Uterus (tissue), 2 donors: ENCODE measurements around the gene SP5.

Experiments
- CTCF ChIP-seq, 4 experiments: fragments of 200-600 bp in 2 of 4; fragments of 450-650 bp in 2 of 4; sonication (generic) in 2 of 4; IDR thresholded peaks; one replicate each; pipeline ENCODE4 v1.5.1; 2016 to 2019; ENCODE audit warnings: antibody characterized with exemption in 4 of 4, mild to moderate bottlenecking in 2 of 4, moderate library complexity in 1 of 4
- POLR2A ChIP-seq, 2 donors: fragments of 450-650 bp; IDR thresholded peaks; one replicate each; pipeline ENCODE4 v1.6.1; 2016; ENCODE audit warnings: antibody characterized with exemption in 2 of 2, mild to moderate bottlenecking in 1 of 2, moderate library complexity in 1 of 2

- no peak for TF ChIP-seq POLR2A (IDR thresholded peaks at IDR 0.05)
- TF ChIP-seq CTCF (IDR thresholded peaks at IDR 0.05), result no peak
These were observed 24.5 kb upstream of the SP5 start for GRCh38 chr2:170690640-170691039.
